Common myeloid progenitor, CD34-positive (primary cell): ENCODE measurements around the gene ZBTB9.

ENCODE experiments used
- CTCF ChIA-PET: fragments of 350-600 bp; sonication (Branson Sonifier 250); formaldehyde crosslinking; loops from one replicate; lab custom pipeline; 2021; ENCODE audit warnings: antibody characterized with exemption; lab: Charles Lee
- POLR2A ChIA-PET: fragments of 350-600 bp; sonication (Branson Sonifier 250); formaldehyde crosslinking; loops from one replicate; lab custom pipeline; 2021; ENCODE audit warnings: antibody characterized with exemption; lab: Charles Lee
- DNase-seq, 3 donors: peaks; one replicate each; pipeline versions ENCODE4 v3.0.0 to v3.0.0-alpha.2; 2013
- H3K27ac ChIP-seq, 2 experiments: 1 replicate in 1 of 2; 2 replicates in 1 of 2; pipeline ENCODE4 v1.7.0; 2013; ENCODE audit warnings: inconsistent platforms in 2 of 2, low read length in 2 of 2, mild to moderate bottlenecking in 2 of 2, low read depth in 1 of 2, moderate library complexity in 1 of 2; ENCODE audit not compliant: severe bottlenecking in 2 of 2, insufficient read depth in 1 of 2, poor library complexity in 1 of 2
- H3K27me3 ChIP-seq, 5 experiments: replicated peaks in 2 of 5; 1 replicate in 3 of 5; 2 replicates in 2 of 5; pipeline versions ENCODE4 v1.6.1 to v1.7.0; 2013; ENCODE audit warnings: low read length in 4 of 5, mild to moderate bottlenecking in 2 of 5, moderate library complexity in 2 of 5, inconsistent platforms in 1 of 5; ENCODE audit not compliant: insufficient read depth in 5 of 5, control insufficient read depth in 4 of 5
- H3K36me3 ChIP-seq, 4 experiments: 1 replicate in 2 of 4; 2 replicates in 2 of 4; pipeline versions ENCODE4 v1.6.1 to v1.7.0; 2013; ENCODE audit warnings: low read length in 3 of 4, control low read depth in 1 of 4, mild to moderate bottlenecking in 1 of 4; ENCODE audit not compliant: control insufficient read depth in 4 of 4, insufficient read depth in 4 of 4
- H3K4me1 ChIP-seq, 4 experiments: 1 replicate in 3 of 4; 2 replicates in 1 of 4; pipeline versions ENCODE4 v1.6.1 to v1.7.1; 2013; ENCODE audit warnings: low read length in 3 of 4, mild to moderate bottlenecking in 3 of 4, control low read depth in 1 of 4, inconsistent platforms in 1 of 4, moderate library complexity in 1 of 4; ENCODE audit not compliant: control insufficient read depth in 4 of 4, insufficient read depth in 4 of 4; ENCODE audit errors: control extremely low read depth in 1 of 4
- H3K4me3 ChIP-seq, 7 experiments: 1 replicate in 4 of 7; 2 replicates in 3 of 7; pipeline versions ENCODE4 v1.5.1 to v1.7.0; 2013; ENCODE audit warnings: mild to moderate bottlenecking in 7 of 7, low read length in 6 of 7, moderate library complexity in 6 of 7, inconsistent platforms in 2 of 7, low read depth in 2 of 7, control low read depth in 1 of 7; ENCODE audit not compliant: insufficient read depth in 4 of 7, control insufficient read depth in 1 of 7; ENCODE audit errors: extremely low read depth in 1 of 7
- H3K9me3 ChIP-seq, 5 experiments: 1 replicate in 4 of 5; 2 replicates in 1 of 5; pipeline versions ENCODE4 v1.6.1 to v1.7.1; 2013; ENCODE audit warnings: low read length in 4 of 5, mild to moderate bottlenecking in 2 of 5, inconsistent platforms in 1 of 5, low read depth in 1 of 5, moderate library complexity in 1 of 5; ENCODE audit not compliant: control insufficient read depth in 4 of 5, insufficient read depth in 2 of 5; ENCODE audit errors: control extremely low read depth in 1 of 5
- WGBS: methylation state at CpG from one replicate; pipeline ENCODE4 v1.1.5; 2013; ENCODE audit not compliant: insufficient coverage; 5-methylcytosine and 5-hydroxymethylcytosine counted together

Gene ZBTB9

DNA sequence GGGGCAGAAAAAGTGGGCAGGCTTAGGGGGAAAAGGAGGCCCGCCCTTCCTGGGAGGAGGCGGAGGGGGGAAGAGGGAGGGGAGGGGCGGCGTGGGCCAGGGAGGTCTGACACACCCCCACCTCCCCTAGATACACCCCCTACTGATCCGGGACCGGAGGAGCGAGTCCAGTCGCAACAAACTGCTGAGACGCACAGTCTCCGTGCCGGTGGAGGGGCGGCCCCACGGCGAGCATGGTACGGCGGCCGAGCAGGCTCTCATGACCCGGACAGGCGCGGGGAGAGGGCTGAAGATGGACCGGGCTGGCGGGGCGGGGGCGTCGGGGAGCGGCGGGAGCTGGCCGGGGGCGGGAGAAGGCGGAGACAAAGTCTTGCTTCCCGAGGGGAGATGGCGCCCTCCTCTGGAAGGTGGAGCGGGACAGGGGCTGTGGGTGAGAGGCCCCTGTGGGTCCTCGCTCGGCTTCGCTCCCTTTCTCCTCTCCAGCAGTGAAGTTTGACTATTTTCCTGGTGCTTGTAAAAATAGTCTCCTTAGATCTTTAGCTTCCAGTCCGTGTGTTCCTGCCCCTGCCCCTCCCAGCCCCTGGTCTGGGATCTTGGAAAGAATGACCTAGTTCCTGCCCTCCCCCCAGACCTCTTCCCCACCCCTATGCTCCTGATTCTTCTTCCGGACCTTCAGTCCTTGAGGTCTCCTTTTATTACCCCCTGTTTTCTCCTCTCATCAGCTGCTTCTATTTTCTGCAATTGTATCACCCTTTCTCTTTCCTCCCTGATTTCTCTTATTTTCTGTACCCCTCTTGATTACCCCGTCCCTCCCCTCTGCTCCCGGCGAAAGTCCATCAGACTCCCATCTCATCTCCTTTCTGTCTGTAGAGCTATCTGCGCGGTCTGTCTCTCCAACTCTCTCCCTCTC, 28.5 kb upstream of the ZBTB9 start:
- under 1% methylated on average over 21 of the region's 43 CpGs for WGBS
- CTCF ChIA-PET: interaction anchor here (0.6 to 2.0 kb wide), 14 partner anchors 9 to 149 kb away, joined by 3 to 9 read pairs (median 4); partner anchors contain the start of genes B3GALT4 and RGL2
- Histone ChIP-seq H3K4me3 (peak overlapping the region; percentile 39 to 83 (median 79)), H3K27me3 (no peaks in the 10 kb centered on the region), H3K36me3 (no peaks in the 10 kb centered on the region), H3K27ac (peak overlapping the region; percentile 72 to 88), H3K9me3 (no peaks in the 10 kb centered on the region), H3K4me1 (peaks cover 12 to 62% (median 54%) of the 10 kb centered on the region in 4 experiments)
- POLR2A ChIA-PET: interaction anchor here (1.0 to 1.2 kb wide), 2 partner anchors 14 to 154 kb away, joined by 3 read pairs; partner anchors contain the start of genes RPS18 and VPS52
- peak; percentile 80 to 91 (median 86) for DNase-seq

GRCh38 chr6:33426590-33427511, 27.5 kb upstream of the ZBTB9 start:
- CTCF ChIA-PET: interaction anchor here (0.9 to 2.0 kb wide), 6 partner anchors 8 to 144 kb away, joined by 3 to 9 read pairs (median 4); partner anchors contain the start of gene RGL2
- peak in 1 of 3 donors; percentile 56 for DNase-seq
- no peaks in the 10 kb centered on the region for H3K9me3 ChIP-seq
- H3K27me3 ChIP-seq: no peaks in the 10 kb centered on the region
- H3K27ac ChIP-seq: peak overlapping the region in 1 of 2 experiments; percentile 88
- H3K36me3 ChIP-seq: no peaks in the 10 kb centered on the region
- 0% methylated on average over 3 of the region's 12 CpGs for WGBS
- H3K4me3 ChIP-seq: peak overlapping the region; percentile 48 to 83 (median 75)
- POLR2A ChIA-PET: no interaction called here
- peaks cover 12 to 71% (median 64%) of the 10 kb centered on the region in 4 experiments for H3K4me1 ChIP-seq

DNA sequence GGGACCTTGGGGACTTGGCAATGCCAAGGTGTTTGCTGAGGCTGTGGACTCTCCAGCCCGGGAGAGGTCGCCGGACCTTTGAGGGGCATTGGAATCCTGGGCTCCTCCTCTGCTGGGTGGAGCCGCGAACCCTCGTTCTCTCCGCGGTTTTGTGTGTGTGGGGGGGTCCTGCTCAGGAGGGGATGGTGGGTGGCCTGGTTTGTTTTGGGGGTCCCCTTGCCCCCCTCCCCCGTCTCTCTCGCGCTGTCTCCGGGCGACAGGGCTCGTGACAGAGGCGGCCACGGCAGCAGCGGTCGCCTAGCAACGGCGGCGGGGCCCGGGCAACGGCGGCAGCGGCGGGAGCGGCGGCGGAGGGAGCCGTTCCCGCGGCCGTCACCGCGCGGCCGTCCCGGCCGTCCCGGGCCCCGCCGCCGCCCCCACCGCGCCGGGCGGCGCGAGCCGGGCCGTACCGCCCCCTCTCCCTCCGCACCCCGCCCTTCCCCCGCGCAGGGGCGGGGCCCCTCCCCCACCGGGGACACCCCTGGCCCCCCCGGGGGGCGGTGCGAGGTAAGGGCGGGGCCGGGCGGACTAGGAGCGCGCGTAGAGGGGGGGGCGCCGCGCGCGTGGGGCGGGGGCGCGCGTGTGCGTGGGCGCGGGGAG, 26.7 kb upstream of the ZBTB9 start:
- 0% methylated on average over 17 of the region's 79 CpGs for WGBS
- H3K36me3 ChIP-seq: no peaks in the 10 kb centered on the region
- no peaks in the 10 kb centered on the region for H3K9me3 ChIP-seq
- peak overlapping the region; percentile 48 to 83 (median 72) for H3K4me3 ChIP-seq
- H3K27me3 ChIP-seq: no peaks in the 10 kb centered on the region
- POLR2A ChIA-PET: no interaction called here
- peaks cover 13 to 79% (median 72%) of the 10 kb centered on the region in 4 experiments for H3K4me1 ChIP-seq
- peak overlapping the region in 1 of 2 experiments; percentile 80 for H3K27ac ChIP-seq
- CTCF ChIA-PET: no interaction called here
- peak in 2 of 3 donors; percentile 51 to 61 for DNase-seq

- Histone ChIP-seq H3K36me3 (no peaks in the 10 kb centered on the region), H3K4me1 (peaks cover 15 to 86% (median 79%) of the 10 kb centered on the region in 4 experiments), H3K4me3 (peak overlapping the region in 6 of 7 experiments; percentile 48 to 79 (median 68)), H3K27ac (peak overlapping the region in 1 of 2 experiments; percentile 46), H3K27me3 (no peaks in the 10 kb centered on the region), H3K9me3 (no peaks in the 10 kb centered on the region)
- ChIA-PET POLR2A (no interaction called here), CTCF (interaction anchor here (1.1 to 2.5 kb wide), 4 partner anchors 10 to 129 kb away, joined by 3 to 9 read pairs (median 4); no protein-coding TSS in a partner anchor)
- DNase-seq: peak in 2 of 3 donors; percentile 64 to 84
- 2% methylated on average over 29 of the region's 33 CpGs for WGBS
Measured at GRCh38 chr6:33428224-33428965, 26.0 kb upstream of the ZBTB9 start.

GRCh38 chr6:33428966-33429749, 25.2 kb upstream of the ZBTB9 start:
- CTCF ChIA-PET: interaction anchor here (0.9 to 2.5 kb wide), 7 partner anchors 11 to 129 kb away, joined by 3 to 9 read pairs (median 4); partner anchors contain the start of gene ZBTB9
- DNase-seq: no peak
- Histone ChIP-seq H3K36me3 (no peaks in the 10 kb centered on the region), H3K4me3 (peak overlapping the region in 4 of 7 experiments; percentile 5 to 68 (median 68)), H3K4me1 (peaks cover 15 to 88% (median 84%) of the 10 kb centered on the region in 4 experiments), H3K27me3 (no peaks in the 10 kb centered on the region), H3K27ac (peak overlapping the region in 1 of 2 experiments; percentile 27), H3K9me3 (no peaks in the 10 kb centered on the region)
- 93% methylated on average over 3 of the region's 5 CpGs for WGBS
- POLR2A ChIA-PET: no interaction called here
